ENCODE data around the gene CPD. TPM values are rescaled to one million over a fixed set of nuclear protein-coding genes. Genes with fewer than 3 reads are reported as not detected.
"Not testable (repeated sequence)": the region's sequence is repeated elsewhere in the genome, so short reads cannot be mapped to it uniquely, and the experiment has no call there.

The CPD gene
- total and polyA plus RNA-seq, 5 donors from 2014 or later: 6.5 to 40.2 (median 8.5) TPM

DNA sequence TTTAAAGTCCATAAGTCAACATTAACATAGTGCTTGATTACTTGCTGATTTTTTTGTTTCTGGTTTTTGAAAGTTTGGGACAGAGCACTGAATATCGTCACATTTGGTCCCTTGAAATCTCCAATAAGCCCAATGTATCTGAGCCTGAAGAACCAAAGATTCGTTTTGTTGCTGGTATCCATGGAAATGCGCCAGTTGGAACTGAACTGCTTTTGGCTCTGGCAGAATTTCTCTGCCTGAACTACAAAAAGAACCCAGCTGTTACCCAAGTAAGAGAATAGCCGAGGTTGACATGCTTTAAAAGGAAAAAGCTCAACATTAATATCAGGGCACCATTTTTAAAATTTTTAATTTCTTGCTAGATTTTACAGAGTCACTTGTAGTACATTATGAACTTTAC lies 70.8 kb downstream of the CPD start:
- H3K27ac ChIP-seq (ENCODE audit: insufficient read depth, low read length, poor library complexity, severe bottlenecking): no peak overlapping the region
- no peak overlapping the region for H3K4me3 Mint-ChIP-seq
- peaks cover 4 to 10% (median 4%) of the 10 kb centered on the region in 4 donors for H3K4me1 Mint-ChIP-seq
- no peak overlapping the region for H3K27ac Mint-ChIP-seq
- H3K9me3 Mint-ChIP-seq: peaks cover 0 to 1% (median 0%) of the 10 kb centered on the region in 7 donors
- H3K4me3 ChIP-seq (ENCODE audit: low read depth, low read length): no peak overlapping the region
- peaks cover 34% of the 10 kb centered on the region for H3K36me3 Mint-ChIP-seq
- no peaks in the 10 kb centered on the region for H3K4me1 ChIP-seq (ENCODE audit: control insufficient read depth, insufficient read depth, low read length, poor library complexity, severe bottlenecking)
- H3K9me3 ChIP-seq (ENCODE audit: control insufficient read depth in 2 of 2, low read length in 2 of 2): no peaks in the 10 kb centered on the region
- ATAC-seq (ENCODE audit: low read depth in 2 of 2) (no peak), DNase-seq (no peak)
- H3K27me3 ChIP-seq (ENCODE audit: control insufficient read depth, insufficient read depth, low read length): no peaks in the 10 kb centered on the region
- no peaks in the 10 kb centered on the region for H3K27me3 Mint-ChIP-seq
- peaks cover 21% of the 10 kb centered on the region for H3K36me3 ChIP-seq (ENCODE audit: control insufficient read depth, insufficient read depth, low read length)

DNA sequence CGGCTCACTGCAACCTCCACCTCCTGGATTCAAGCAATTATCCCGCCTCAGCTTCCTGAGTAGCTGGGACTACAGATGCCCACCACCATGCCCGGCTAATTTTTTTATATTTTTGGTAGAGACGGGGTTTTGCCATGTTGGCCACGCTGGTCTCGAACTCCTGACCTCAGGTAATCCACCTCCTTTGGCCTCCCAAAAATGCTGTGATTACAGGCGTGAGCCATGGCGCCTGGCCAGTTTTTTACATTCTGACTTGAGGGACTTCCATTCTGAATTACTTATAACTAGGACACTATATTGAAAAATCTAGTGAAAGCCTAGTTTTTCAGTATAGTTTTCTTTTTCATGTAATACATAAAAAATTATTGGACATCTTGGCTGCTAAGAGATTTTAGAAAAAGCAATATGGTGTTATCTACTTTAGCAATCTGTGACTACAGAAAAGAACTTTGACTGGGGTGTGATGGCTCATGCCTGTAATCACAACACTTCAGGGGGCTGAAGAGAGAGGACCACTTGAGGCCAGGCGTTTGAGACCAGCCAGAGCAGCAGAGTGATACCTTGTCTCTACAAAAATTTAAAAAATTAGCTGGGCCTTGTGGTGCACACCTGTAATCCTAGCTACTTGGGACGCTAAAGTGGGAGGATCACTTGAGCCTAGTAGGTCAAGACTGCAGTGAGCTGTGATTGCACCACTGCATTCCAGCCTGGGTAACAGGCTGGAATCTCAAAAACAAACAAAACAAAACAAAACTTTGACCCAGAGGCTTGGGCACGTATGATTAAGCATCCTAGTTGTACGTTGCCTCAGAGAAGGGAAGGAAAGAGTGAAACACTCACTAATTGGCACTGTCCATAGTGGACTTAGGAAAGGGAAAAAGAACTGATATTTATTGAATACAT lies 71.6 kb downstream of the CPD start:
- Histone ChIP-seq H3K4me3 (ENCODE audit: low read depth, low read length) (no peak overlapping the region), H3K4me1 (ENCODE audit: control insufficient read depth, insufficient read depth, low read length, poor library complexity, severe bottlenecking) (no peaks in the 10 kb centered on the region), H3K27ac (ENCODE audit: insufficient read depth, low read length, poor library complexity, severe bottlenecking) (no peak overlapping the region), H3K27me3 (ENCODE audit: control insufficient read depth, insufficient read depth, low read length) (no peaks in the 10 kb centered on the region), H3K9me3 (ENCODE audit: control insufficient read depth in 2 of 2, low read length in 2 of 2) (no peaks in the 10 kb centered on the region), H3K36me3 (ENCODE audit: control insufficient read depth, insufficient read depth, low read length) (peaks cover 24% of the 10 kb centered on the region)
- DNase-seq: no peak
- H3K27me3 Mint-ChIP-seq: no peaks in the 10 kb centered on the region
- peaks cover 33% of the 10 kb centered on the region for H3K36me3 Mint-ChIP-seq
- no peak overlapping the region for H3K27ac Mint-ChIP-seq
- H3K9me3 Mint-ChIP-seq: peaks cover 0 to 1% (median 0%) of the 10 kb centered on the region in 7 donors
- H3K4me1 Mint-ChIP-seq: peaks cover 4 to 10% (median 4%) of the 10 kb centered on the region in 4 donors
- no peak for ATAC-seq (ENCODE audit: low read depth in 2 of 2)
- H3K4me3 Mint-ChIP-seq: no peak overlapping the region

DNA sequence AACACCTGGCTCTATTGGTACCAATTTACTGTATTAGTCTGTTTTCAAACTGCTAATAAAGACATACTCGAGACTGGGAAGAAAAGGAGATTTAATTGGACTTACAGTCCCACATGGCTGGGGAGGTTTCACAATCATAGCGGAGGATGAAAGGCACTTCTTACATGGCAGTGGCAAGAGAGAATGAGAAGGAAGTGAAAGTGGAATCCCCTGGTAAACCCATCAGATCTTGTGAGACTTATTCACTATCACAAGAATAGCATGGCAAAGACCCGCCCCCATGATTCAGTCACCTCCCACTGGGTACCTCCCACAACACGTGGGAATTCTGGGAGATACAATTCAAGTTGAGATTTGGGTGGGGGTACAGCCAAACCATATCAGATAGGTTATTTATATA lies 75.9 kb downstream of the CPD start:
- no peak for DNase-seq
- Mint-ChIP-seq H3K27ac (no peak overlapping the region), H3K36me3 (peaks cover 34% of the 10 kb centered on the region), H3K4me1 (peaks cover 0 to 6% (median 0%) of the 10 kb centered on the region in 4 donors), H3K27me3 (no peaks in the 10 kb centered on the region), H3K9me3 (no peaks in the 10 kb centered on the region), H3K4me3 (no peak overlapping the region)
- H3K36me3 ChIP-seq (ENCODE audit: control insufficient read depth, insufficient read depth, low read length): peaks cover 24% of the 10 kb centered on the region
- no peak for ATAC-seq (ENCODE audit: low read depth in 2 of 2)
- H3K27me3 ChIP-seq (ENCODE audit: control insufficient read depth, insufficient read depth, low read length): no peaks in the 10 kb centered on the region
- no peak overlapping the region for H3K4me3 ChIP-seq (ENCODE audit: low read depth, low read length)
- no peaks in the 10 kb centered on the region for H3K4me1 ChIP-seq (ENCODE audit: control insufficient read depth, insufficient read depth, low read length, poor library complexity, severe bottlenecking)
- no peaks in the 10 kb centered on the region for H3K9me3 ChIP-seq (ENCODE audit: control insufficient read depth in 2 of 2, low read length in 2 of 2)
- H3K27ac ChIP-seq (ENCODE audit: insufficient read depth, low read length, poor library complexity, severe bottlenecking): no peak overlapping the region

DNA sequence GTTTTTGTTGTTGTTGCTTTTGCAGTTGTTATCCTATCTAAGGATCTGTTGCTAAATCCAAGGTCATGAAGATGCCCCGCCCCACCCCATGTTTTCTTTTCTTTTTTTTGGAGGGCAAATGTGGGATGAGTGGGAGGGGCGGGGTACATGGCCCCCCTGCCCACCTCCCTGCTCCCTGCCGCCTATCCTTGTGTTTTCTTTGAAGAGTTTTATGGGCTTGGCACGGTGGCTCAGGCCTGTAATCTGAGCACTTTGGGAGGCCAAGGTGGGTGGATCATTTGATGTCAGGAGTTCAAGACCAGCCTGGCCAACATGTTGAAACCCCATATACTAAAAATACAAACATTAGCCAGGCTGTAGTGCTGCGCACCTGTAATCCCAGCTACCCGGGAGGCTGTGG lies 79.6 kb downstream of the CPD start:
- peaks cover 35% of the 10 kb centered on the region for H3K36me3 Mint-ChIP-seq

DNA sequence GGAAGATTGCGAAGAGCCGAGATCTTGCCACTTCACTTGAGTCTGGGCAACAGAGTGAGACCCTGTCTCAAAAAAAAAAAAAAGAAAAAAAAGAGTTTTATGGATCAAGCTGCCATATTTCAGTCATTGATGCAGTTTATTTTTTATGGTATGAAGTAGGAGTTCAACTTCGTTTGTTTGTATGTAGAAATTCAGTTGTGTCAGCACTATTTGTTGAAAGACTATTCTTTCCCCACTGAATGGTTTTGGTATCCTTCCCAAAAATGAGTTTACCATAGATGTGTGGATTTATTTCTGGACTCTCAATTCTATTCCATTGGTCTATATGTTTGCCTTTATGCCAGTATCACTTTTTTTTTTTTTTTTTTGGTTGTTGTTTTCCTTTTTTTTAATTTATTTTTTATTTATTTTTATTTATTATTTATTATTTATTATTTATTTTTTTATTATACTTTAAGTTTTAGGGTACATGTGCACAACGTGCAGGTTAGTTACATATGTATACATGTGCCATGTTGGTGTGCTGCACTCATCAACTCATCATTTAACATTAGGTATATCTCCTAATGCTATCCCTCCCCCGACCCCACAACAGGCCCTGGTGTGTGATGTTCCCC lies 80.2 kb downstream of the CPD start:
- not testable (repeated sequence) for H3K27ac Mint-ChIP-seq; H3K27me3 ChIP-seq (ENCODE audit: control insufficient read depth, insufficient read depth, low read length); H3K27ac ChIP-seq (ENCODE audit: insufficient read depth, low read length, poor library complexity, severe bottlenecking); H3K9me3 Mint-ChIP-seq; DNase-seq; H3K4me3 Mint-ChIP-seq; H3K4me1 ChIP-seq (ENCODE audit: control insufficient read depth, insufficient read depth, low read length, poor library complexity, severe bottlenecking); H3K9me3 ChIP-seq (ENCODE audit: control insufficient read depth in 2 of 2, low read length in 2 of 2); H3K4me1 Mint-ChIP-seq; ATAC-seq (ENCODE audit: low read depth in 2 of 2); H3K27me3 Mint-ChIP-seq; H3K4me3 ChIP-seq (ENCODE audit: low read depth, low read length)
- H3K36me3 Mint-ChIP-seq: peaks cover 35% of the 10 kb centered on the region
- peaks cover 28% of the 10 kb centered on the region for H3K36me3 ChIP-seq (ENCODE audit: control insufficient read depth, insufficient read depth, low read length)

More for the DNA sequence above, 79.6 kb downstream of the CPD start:
- Histone ChIP-seq H3K9me3 (ENCODE audit: control insufficient read depth in 2 of 2, low read length in 2 of 2) (no peaks in the 10 kb centered on the region), H3K27ac (ENCODE audit: insufficient read depth, low read length, poor library complexity, severe bottlenecking) (no peak overlapping the region), H3K36me3 (ENCODE audit: control insufficient read depth, insufficient read depth, low read length) (peaks cover 28% of the 10 kb centered on the region), H3K27me3 (ENCODE audit: control insufficient read depth, insufficient read depth, low read length) (no peaks in the 10 kb centered on the region), H3K4me1 (ENCODE audit: control insufficient read depth, insufficient read depth, low read length, poor library complexity, severe bottlenecking) (no peaks in the 10 kb centered on the region), H3K4me3 (ENCODE audit: low read depth, low read length) (no peak overlapping the region)
- ATAC-seq (ENCODE audit: low read depth in 2 of 2) (no peak), DNase-seq (no peak)
- H3K4me1 Mint-ChIP-seq: peaks cover 0 to 6% (median 0%) of the 10 kb centered on the region in 4 donors
- no peak overlapping the region for H3K4me3 Mint-ChIP-seq
- no peaks in the 10 kb centered on the region for H3K27me3 Mint-ChIP-seq
- H3K9me3 Mint-ChIP-seq: no peaks in the 10 kb centered on the region
- no peak overlapping the region for H3K27ac Mint-ChIP-seq

DNA sequence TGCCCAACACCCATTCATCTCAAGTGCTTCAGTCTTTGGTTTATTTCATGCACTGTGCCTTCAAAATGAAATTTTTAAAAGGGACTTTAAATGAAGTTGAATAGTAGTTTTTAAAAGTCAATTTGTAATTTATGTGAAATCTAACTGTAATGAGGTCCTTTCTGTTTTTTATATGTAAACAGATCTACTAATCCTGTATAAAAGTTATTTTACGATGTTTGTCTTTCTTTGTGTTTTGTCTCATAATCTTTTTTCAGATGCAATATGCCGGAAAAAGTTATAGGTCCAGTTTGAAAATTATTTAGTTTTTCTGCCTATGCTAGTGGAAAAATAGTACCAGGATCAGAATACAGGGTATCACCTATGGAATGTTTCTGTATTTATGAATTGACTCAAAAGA lies 89.7 kb downstream of the CPD start:
- peaks cover 6% of the 10 kb centered on the region for H3K36me3 ChIP-seq (ENCODE audit: control insufficient read depth, insufficient read depth, low read length)
- Mint-ChIP-seq H3K9me3 (no peaks in the 10 kb centered on the region), H3K27ac (no peak overlapping the region), H3K36me3 (peaks cover 4% of the 10 kb centered on the region), H3K27me3 (peaks cover under 1% of the 10 kb centered on the region), H3K4me1 (no peaks in the 10 kb centered on the region), H3K4me3 (no peak overlapping the region)
- H3K9me3 ChIP-seq (ENCODE audit: control insufficient read depth in 2 of 2, low read length in 2 of 2): no peaks in the 10 kb centered on the region
- DNase-seq (no peak), ATAC-seq (ENCODE audit: low read depth in 2 of 2) (no peak)
- no peak overlapping the region for H3K4me3 ChIP-seq (ENCODE audit: low read depth, low read length)
- H3K4me1 ChIP-seq (ENCODE audit: control insufficient read depth, insufficient read depth, low read length, poor library complexity, severe bottlenecking): no peaks in the 10 kb centered on the region
- no peak overlapping the region for H3K27ac ChIP-seq (ENCODE audit: insufficient read depth, low read length, poor library complexity, severe bottlenecking)
- H3K27me3 ChIP-seq (ENCODE audit: control insufficient read depth, insufficient read depth, low read length): peaks cover 12% of the 10 kb centered on the region

DNA sequence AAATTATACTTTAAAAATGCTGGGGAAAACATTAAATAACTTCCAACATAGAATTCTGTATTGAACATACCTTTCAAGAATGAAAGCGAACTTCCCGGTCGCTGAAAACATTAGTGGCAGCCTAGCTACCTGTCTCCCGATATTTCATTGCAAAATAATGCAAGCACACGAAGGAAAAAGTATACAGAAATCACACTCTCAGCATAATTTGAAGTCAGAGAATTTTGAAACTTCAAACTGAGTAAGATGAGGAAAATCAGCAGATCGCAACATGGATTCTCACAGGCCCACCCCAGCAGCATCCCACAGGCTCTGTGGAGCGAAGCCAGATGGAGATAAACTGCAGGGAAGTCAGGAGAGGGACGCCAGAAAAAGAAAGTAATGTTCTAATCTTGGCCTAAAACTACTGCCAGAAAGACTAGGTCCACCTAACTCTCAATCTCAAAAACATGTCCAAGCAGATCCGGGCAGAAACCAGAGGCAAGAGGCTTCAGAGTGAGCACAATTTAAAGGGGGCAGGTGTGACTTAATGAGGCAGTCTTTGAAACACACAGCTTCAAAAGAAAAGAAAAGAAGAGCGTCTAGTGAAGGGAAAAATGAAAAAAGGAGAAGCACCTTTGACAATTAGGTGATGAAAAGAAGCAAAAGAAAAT lies 93.6 kb downstream of the CPD start:
- peaks cover 0 to 17% (median 13%) of the 10 kb centered on the region in 4 donors for H3K4me1 Mint-ChIP-seq
- DNase-seq: no peak
- H3K4me1 ChIP-seq (ENCODE audit: control insufficient read depth, insufficient read depth, low read length, poor library complexity, severe bottlenecking): peaks cover 5% of the 10 kb centered on the region

More for the DNA sequence above, 93.6 kb downstream of the CPD start:
- Histone ChIP-seq H3K4me3 (ENCODE audit: low read depth, low read length) (no peak overlapping the region), H3K27me3 (ENCODE audit: control insufficient read depth, insufficient read depth, low read length) (peaks cover 13% of the 10 kb centered on the region), H3K27ac (ENCODE audit: insufficient read depth, low read length, poor library complexity, severe bottlenecking) (no peak overlapping the region), H3K9me3 (ENCODE audit: control insufficient read depth in 2 of 2, low read length in 2 of 2) (no peaks in the 10 kb centered on the region), H3K36me3 (ENCODE audit: control insufficient read depth, insufficient read depth, low read length) (no peaks in the 10 kb centered on the region)
- no peak for ATAC-seq (ENCODE audit: low read depth in 2 of 2)
- H3K9me3 Mint-ChIP-seq: peaks cover 0 to 1% (median 0%) of the 10 kb centered on the region in 7 donors
- H3K27me3 Mint-ChIP-seq: peaks cover 18% of the 10 kb centered on the region
- H3K4me3 Mint-ChIP-seq: no peak overlapping the region
- H3K27ac Mint-ChIP-seq: no peak overlapping the region
- no peaks in the 10 kb centered on the region for H3K36me3 Mint-ChIP-seq

All from CD4-positive, CD25-positive, alpha-beta regulatory T cell (primary cell).